GM12801 (cell line): ENCODE results near the gene SETD4.

ENCODE experiments used
- TF ChIP-seq, protein P1 (sequence below): IDR thresholded peaks from one replicate; pipeline ENCODE4 v1.5.1; 2011; ENCODE audit warnings: control low read depth; ENCODE audit not compliant: insufficient read length; ENCODE audit errors: extremely low read depth

The SETD4 gene, protein sequence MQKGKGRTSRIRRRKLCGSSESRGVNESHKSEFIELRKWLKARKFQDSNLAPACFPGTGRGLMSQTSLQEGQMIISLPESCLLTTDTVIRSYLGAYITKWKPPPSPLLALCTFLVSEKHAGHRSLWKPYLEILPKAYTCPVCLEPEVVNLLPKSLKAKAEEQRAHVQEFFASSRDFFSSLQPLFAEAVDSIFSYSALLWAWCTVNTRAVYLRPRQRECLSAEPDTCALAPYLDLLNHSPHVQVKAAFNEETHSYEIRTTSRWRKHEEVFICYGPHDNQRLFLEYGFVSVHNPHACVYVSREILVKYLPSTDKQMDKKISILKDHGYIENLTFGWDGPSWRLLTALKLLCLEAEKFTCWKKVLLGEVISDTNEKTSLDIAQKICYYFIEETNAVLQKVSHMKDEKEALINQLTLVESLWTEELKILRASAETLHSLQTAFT

DNA sequence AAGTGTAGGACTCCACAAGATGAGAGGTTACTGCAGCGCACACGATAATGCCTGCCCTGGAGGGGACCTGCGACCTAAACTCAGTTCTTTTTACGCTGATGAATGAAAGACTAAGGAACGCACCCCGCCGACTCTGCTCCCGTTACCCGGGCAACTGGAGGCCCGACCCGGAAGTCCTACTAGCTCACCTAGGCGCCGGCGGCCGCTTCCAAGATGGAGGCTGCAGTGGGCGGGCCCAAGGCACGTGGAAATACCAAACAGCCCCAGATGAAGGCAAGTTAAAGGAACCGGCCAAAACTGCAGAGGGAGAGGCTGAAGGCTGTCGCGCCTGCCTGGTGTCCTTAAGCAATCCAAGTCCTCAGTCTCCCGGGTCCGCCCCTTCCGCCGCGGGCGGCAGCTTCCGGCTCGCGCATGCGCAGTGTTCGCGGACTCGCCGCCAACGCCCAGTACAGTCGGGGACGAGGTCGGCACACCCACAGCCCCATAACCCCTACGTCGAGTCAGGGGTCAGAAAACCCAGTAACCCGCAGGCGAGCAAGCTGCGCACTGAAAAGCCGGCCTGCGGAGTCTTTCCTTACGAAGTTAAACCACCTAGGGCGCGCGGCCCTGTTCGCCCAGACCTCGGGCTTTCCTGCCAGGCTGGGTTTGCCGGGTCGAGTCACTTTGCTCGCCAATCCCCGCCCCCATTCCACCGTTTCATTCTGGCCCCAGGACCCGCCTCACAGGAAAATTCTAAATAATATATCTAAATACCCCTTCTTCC is at the start of gene SETD4:
SETD4 (minus strand) TSS at position 368 of the 763 bp plus-strand sequence. CDS start 1,638 bp downstream, outside the sequence.
- TF ChIP-seq, protein P1, sequence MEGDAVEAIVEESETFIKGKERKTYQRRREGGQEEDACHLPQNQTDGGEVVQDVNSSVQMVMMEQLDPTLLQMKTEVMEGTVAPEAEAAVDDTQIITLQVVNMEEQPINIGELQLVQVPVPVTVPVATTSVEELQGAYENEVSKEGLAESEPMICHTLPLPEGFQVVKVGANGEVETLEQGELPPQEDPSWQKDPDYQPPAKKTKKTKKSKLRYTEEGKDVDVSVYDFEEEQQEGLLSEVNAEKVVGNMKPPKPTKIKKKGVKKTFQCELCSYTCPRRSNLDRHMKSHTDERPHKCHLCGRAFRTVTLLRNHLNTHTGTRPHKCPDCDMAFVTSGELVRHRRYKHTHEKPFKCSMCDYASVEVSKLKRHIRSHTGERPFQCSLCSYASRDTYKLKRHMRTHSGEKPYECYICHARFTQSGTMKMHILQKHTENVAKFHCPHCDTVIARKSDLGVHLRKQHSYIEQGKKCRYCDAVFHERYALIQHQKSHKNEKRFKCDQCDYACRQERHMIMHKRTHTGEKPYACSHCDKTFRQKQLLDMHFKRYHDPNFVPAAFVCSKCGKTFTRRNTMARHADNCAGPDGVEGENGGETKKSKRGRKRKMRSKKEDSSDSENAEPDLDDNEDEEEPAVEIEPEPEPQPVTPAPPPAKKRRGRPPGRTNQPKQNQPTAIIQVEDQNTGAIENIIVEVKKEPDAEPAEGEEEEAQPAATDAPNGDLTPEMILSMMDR: no peak

DNA sequence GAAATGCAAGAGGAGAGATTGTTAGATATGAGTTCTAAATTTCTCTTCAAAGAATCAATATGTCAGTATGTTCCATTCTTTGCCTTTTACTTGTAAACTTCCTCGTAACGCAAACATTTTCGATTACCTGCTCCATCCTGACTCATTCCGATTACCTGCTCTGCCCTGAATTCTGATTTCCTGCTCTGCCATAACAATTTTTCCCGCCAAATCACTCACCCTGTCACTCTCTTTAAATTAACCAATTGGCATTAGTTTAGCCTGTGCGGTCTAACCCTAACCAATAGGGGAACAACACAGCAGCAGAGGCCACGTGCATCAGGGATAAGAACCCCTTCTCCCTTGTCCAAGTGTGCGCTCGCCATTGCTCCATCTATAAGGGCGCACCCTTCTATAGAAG is 49.5 kb upstream of the SETD4 start:
- TF ChIP-seq, protein P1: no peak

DNA sequence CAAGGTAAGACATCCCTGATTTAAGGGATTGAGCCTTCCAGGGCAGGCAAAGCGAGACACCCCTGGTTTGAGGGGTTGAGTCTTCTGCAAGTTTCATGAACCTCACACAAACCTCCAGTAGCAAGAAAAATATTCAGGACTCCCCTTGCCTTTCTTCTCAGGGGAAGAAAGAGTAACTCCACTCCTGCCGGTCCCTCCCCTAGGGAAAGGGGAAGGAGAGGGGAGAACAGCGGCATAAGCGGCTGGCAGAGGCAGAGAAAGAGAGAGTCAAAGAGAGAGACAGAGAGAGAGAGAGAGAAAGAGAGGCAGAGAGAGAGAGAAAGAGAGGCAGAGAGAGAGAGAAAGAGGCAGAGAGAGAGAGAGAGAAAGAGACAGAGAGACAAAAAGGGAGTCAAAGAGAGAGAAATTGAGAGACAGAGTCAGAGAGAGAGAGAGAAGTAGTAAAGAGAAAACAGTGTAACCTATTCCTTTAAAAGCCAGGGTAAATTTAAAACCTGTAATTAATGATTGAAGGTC is 45.1 kb upstream of the SETD4 start:
- TF ChIP-seq, protein P1: no peak

DNA sequence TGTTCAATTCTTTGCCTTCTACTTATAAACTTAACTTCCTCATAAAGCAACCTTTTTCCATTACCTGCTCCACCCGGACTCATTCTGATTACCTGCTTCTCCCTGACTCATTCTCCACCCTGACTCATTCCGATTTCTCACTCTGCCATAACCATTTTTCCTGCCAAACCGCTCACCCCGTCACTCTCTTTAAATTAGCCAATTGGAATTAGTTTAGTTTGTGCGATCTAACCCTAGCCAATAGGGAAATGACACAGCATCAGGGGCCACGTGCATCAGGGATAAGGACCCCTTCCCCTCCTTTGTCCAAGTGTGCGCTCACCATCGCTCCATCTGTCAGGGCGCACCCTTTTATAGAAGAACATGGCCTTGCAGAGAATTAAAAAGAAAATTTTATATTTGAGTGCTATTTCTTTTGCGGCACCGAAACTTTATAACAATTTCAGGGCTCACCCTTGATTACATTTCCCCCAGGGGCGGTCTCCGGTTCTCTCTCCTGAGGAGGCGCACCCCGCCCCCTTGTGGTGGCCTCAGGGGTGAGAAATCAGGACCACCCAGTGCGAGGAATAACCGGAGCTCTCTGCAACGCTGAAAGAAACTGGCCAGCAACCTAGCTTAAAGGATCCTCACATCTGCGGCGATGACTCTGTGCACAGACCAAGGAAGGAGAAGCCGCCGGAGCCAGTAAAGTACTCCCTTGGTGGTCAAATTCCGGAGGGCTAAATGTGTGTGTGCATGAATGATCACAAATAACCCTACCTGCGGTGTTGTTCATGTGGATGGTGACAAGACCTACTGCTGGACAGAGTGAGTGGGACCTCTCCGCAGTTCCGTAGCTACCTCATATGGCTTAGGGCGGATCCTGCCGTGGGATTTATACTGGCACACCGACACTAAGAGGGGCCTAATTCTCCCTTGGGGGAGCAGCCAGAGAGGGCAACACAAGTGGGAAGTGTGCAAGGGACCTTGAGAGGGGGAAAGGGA is 44.3 kb upstream of the SETD4 start:
- TF ChIP-seq, protein P1: no peak

DNA sequence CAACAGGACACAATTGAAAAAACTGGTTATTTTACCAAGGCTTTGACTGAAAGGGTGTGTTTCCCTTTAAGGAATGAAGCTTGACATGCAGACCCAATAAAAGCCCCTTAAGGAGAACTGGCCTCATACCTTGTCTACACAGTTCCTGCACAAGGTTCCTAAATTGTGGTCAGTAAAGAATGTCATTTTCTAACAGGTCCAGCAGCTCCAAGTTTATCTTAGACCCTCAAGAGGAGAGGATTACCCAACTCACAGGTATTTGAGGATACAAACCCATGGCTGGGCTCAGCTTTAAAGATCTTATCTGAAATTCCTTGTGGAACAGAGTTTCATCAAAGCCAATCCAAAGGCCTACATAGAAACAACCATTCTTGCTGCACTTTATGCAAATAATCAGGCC is 43.1 kb upstream of the SETD4 start:
- TF ChIP-seq, protein P1: no peak

DNA sequence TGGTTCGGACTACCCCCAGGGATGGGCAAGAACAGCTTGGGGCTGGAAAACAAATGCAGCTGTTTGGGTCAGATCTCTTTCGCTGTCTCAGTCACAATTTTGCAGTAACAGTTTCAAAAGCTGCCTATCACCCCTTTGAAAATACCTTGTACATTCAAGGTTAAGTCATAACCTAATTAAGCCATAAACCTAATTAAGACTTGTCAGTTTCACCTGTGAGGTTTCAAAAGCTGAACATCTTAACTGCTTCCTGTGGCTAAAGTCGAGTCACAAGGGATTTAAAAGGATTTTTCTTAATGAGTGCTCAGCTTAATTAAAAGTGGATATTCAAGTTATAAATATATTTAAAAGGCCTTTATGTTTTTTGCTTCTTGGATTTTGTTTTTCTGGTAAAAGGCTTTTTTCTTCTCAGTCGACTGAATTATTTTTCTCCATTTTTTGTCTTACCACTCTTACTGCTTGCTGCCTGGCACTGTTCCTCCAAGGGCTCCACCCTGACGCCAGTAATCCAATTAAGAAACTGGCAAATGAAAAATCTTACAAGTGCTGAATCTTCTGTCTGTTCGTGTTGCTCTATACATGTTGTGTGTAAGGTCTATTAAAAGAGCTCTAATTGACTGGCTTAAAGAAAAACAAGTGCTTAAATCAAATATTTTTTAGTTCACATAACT is 40.8 kb upstream of the SETD4 start:
- TF ChIP-seq, protein P1: no peak
